Right lobe of liver (tissue), 6 donors: ENCODE results near the gene NALF2. TPM values are rescaled to one million over a fixed set of nuclear protein-coding genes. Genes with fewer than 3 reads are reported as not detected.

Experiments
- ATAC-seq, 4 donors: fragments of 200-7000 bp; cut with Tn5 transposase; one replicate each; pipeline ENCODE4 v1.9.1; 2020; ENCODE audit warnings: mild to moderate bottlenecking in 4 of 4, moderate library complexity in 4 of 4
- DNase-seq, 3 donors: peaks; one replicate each; pipeline ENCODE4 v3.0.0-alpha.2; 2020
- H3K27ac ChIP-seq, 3 donors: fragments of 200-600 bp; one replicate each; pipeline ENCODE4 v1.8.0; 2022
- H3K27me3 ChIP-seq, 2 donors: fragments of 200-600 bp; one replicate each; pipeline ENCODE4 v1.8.0; 2022
- H3K36me3 ChIP-seq, 4 donors: fragments of 200-600 bp; sonication (generic) in 1 of 4; one replicate each; pipeline versions ENCODE4 v1.5.1 to v1.8.0; 2017 to 2022; ENCODE audit warnings: control low read depth in 1 of 4
- H3K4me1 ChIP-seq, 4 donors: fragments of 200-600 bp; sonication (generic) in 1 of 4; one replicate each; pipeline versions ENCODE4 v1.5.1 to v1.8.0; 2017 to 2022; ENCODE audit warnings: control low read depth in 1 of 4
- H3K4me3 ChIP-seq, 3 donors: fragments of 200-600 bp; one replicate each; pipeline ENCODE4 v1.8.0; 2022
- H3K9me3 ChIP-seq, 4 donors: fragments of 200-600 bp; sonication (generic) in 1 of 4; one replicate each; pipeline versions ENCODE4 v1.5.1 to v1.8.0; 2017 to 2022; ENCODE audit warnings: control low read depth in 1 of 4
- CTCF ChIP-seq, 4 donors: fragments of 200-600 bp in 3 of 4; fragments of 450-650 bp in 1 of 4; IDR thresholded peaks; one replicate each; pipeline versions ENCODE4 v1.5.1 to v1.8.0; 2016 to 2022; ENCODE audit warnings: antibody characterized with exemption in 4 of 4, mild to moderate bottlenecking in 2 of 4
- POLR2A ChIP-seq: fragments of 450-650 bp; IDR thresholded peaks from one replicate; pipeline ENCODE4 v1.6.1; 2017; ENCODE audit warnings: antibody characterized with exemption, mild to moderate bottlenecking
- WGBS: methylation state at CpG from one replicate; pipeline ENCODE4 v1.1.6; 2018; ENCODE audit warnings: low coverage, low lambda C conversion rate; ENCODE audit not compliant: insufficient coverage; ENCODE audit errors: missing lambda C conversion rate; 5-methylcytosine and 5-hydroxymethylcytosine counted together
- intact Hi-C, 2 donors: fragments of 100-400 bp; cut with DNase I; formaldehyde crosslinking; loops; one replicate each; pipeline versions ENCODE4 v1.11.2 to v1.14.1; 2022
- total RNA-seq, 6 experiments: library from RNA; depleted of rRNA in 2 of 6; stranded (reverse); fragments of >200 nt in 2 of 6; fragmentation: NEBNext Ultra II Directional in 3 of 6; extraction: Animal tissue kit (Norgen Biotek cat#: 25700) in 3 of 6; gene quantifications; one replicate each; pipeline versions ENCODE4 v1.1.0 to v1.2.4, GENCODE V29; 2016 to 2023
- donor health status: DM: no; HTN: yes; CAD: no.
- donor health status: DM: no; HTN: no; CAD: no.
- donor health status: DM: no; HTN: no; CAD: no.
- donor health status: DM: no; HTN: yes; CAD: no.
- donor health status: DM: no; HTN: yes; CAD: no.

Gene NALF2
- total RNA-seq, 6 experiments from 2014 or later = 0.13 to 0.40 (median 0.20) TPM

GRCh38 chrX:69493193-69493592, 10.9 kb upstream of the NALF2 start:
- H3K27ac ChIP-seq = no peak overlapping the region
- DNase-seq (peak; percentile 35 to 56 (median 49)), ATAC-seq (peak; percentile 75 to 94 (median 88))
- peaks cover 0 to 11% of the 10 kb centered on the region in 2 donors for H3K27me3 ChIP-seq
- H3K36me3 ChIP-seq = no peaks in the 10 kb centered on the region
- WGBS = 9% methylated on average over 5 of the region's 5 CpGs
- no peaks in the 10 kb centered on the region for H3K4me1 ChIP-seq
- no peaks in the 10 kb centered on the region for H3K9me3 ChIP-seq
- no peak overlapping the region for H3K4me3 ChIP-seq
- TF ChIP-seq CTCF (IDR thresholded peaks at IDR 0.05) = peak; percentile 42 to 64 (median 61)
- TF ChIP-seq POLR2A = no peak
- intact Hi-C loops = no loop called here

- ATAC-seq (no peak), DNase-seq (no peak)
- Histone ChIP-seq H3K4me3 (no peak overlapping the region), H3K27ac (no peak overlapping the region), H3K9me3 (no peaks in the 10 kb centered on the region), H3K27me3 (peaks cover 0 to 11% of the 10 kb centered on the region in 2 donors), H3K36me3 (no peaks in the 10 kb centered on the region), H3K4me1 (no peaks in the 10 kb centered on the region)
- 70% methylated on average over 1 of the region's 1 CpG for WGBS
- TF ChIP-seq CTCF (IDR thresholded peaks at IDR 0.05) (no peak), POLR2A (no peak)
- intact Hi-C loops = no loop called here
These were observed 10.4 kb upstream of the NALF2 start for GRCh38 chrX:69493766-69494165.

- intact Hi-C loops = no loop called here
- Histone ChIP-seq H3K36me3 (no peaks in the 10 kb centered on the region), H3K9me3 (no peaks in the 10 kb centered on the region), H3K27ac (no peak overlapping the region), H3K4me3 (no peak overlapping the region), H3K27me3 (peaks cover 0 to 6% of the 10 kb centered on the region in 2 donors), H3K4me1 (no peaks in the 10 kb centered on the region)
- no peak for ATAC-seq
- no peak for DNase-seq
- 29% methylated on average over 1 of the region's 1 CpG for WGBS
- no peak for TF ChIP-seq CTCF (IDR thresholded peaks at IDR 0.05)
- no peak for TF ChIP-seq POLR2A
These were observed 7.9 kb upstream of the NALF2 start for GRCh38 chrX:69496183-69496582.

- WGBS = 52% methylated on average over 3 of the region's 3 CpGs
- no peak for ATAC-seq
- Histone ChIP-seq H3K36me3 (no peaks in the 10 kb centered on the region), H3K4me1 (no peaks in the 10 kb centered on the region), H3K27me3 (no peaks in the 10 kb centered on the region), H3K9me3 (no peaks in the 10 kb centered on the region), H3K4me3 (no peak overlapping the region), H3K27ac (no peak overlapping the region)
- no peak for DNase-seq
- intact Hi-C loops = no loop called here
- TF ChIP-seq CTCF (IDR thresholded peaks at IDR 0.05) (no peak), POLR2A (no peak)
These were observed 2.7 kb upstream of the NALF2 start for GRCh38 chrX:69501429-69501828.

- ATAC-seq = peak; percentile 43 to 68 (median 46)
- Histone ChIP-seq H3K4me3 (peak overlapping the region in 2 of 3 donors; percentile 43 to 53), H3K9me3 (no peaks in the 10 kb centered on the region), H3K4me1 (no peaks in the 10 kb centered on the region), H3K27ac (no peak overlapping the region), H3K36me3 (no peaks in the 10 kb centered on the region), H3K27me3 (no peaks in the 10 kb centered on the region)
- TF ChIP-seq CTCF (IDR thresholded peaks at IDR 0.05) (peak in 3 of 4 donors; percentile 11 to 38 (median 32)), POLR2A (no peak)
- intact Hi-C loops = no loop called here
- DNase-seq = no peak
- WGBS = 41% methylated on average over 11 of the region's 16 CpGs
These were observed 821 bp upstream of the NALF2 start for GRCh38 chrX:69503228-69503781.
